ENCODE data around the gene DNER.

DNA sequence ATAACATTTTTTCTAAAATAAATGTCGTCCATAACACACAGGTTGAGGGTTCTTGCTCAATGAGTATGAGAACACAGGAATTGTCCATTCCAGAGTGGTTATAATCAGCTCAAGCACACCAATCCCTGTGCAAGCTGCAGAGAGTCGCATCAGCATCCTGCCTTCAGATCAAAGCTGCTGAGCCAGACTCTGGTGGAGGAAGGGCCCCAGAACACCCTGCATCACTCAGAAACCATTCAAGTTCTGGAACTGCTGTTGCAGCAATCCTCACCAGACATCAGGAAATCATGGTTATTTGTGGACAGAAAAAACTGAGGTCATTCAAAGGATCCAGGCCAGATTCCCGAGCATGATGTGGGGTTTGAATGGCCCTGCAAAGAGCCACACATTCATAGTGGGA, 44.5 kb downstream of the DNER start:
- no peak for TF ChIP-seq EZH2 (IDR thresholded peaks at IDR 0.05; ENCODE audit: borderline replicate concordance, insufficient read depth, low read depth, low read length, poor library complexity, severe bottlenecking)
- TF ChIP-seq, protein P1, sequence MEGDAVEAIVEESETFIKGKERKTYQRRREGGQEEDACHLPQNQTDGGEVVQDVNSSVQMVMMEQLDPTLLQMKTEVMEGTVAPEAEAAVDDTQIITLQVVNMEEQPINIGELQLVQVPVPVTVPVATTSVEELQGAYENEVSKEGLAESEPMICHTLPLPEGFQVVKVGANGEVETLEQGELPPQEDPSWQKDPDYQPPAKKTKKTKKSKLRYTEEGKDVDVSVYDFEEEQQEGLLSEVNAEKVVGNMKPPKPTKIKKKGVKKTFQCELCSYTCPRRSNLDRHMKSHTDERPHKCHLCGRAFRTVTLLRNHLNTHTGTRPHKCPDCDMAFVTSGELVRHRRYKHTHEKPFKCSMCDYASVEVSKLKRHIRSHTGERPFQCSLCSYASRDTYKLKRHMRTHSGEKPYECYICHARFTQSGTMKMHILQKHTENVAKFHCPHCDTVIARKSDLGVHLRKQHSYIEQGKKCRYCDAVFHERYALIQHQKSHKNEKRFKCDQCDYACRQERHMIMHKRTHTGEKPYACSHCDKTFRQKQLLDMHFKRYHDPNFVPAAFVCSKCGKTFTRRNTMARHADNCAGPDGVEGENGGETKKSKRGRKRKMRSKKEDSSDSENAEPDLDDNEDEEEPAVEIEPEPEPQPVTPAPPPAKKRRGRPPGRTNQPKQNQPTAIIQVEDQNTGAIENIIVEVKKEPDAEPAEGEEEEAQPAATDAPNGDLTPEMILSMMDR (IDR thresholded peaks at IDR 0.05), result no peak
